ENCODE measurements around the gene KLC1.
"Not testable (repeated sequence)": the region's sequence is repeated elsewhere in the genome, so short reads cannot be mapped to it uniquely, and the experiment has no call there.

KLC1 gene
- 46.9 to 62.1 (median 56.3) reads per million in 4 donors for total RNA-seq

GRCh38 chr14:103628684-103629502 lies at the start of gene KLC1:
Gene KLC1, plus strand, starts transcription at chr14:103629211. Its CDS starts 25,354 bp downstream, at chr14:103654565.
- peak; percentile 55 to 79 (median 74) for DNase-seq

- no peak for DNase-seq
These were observed 47.8 kb upstream of the KLC1 start for GRCh38 chr14:103581206-103581605.

DNA sequence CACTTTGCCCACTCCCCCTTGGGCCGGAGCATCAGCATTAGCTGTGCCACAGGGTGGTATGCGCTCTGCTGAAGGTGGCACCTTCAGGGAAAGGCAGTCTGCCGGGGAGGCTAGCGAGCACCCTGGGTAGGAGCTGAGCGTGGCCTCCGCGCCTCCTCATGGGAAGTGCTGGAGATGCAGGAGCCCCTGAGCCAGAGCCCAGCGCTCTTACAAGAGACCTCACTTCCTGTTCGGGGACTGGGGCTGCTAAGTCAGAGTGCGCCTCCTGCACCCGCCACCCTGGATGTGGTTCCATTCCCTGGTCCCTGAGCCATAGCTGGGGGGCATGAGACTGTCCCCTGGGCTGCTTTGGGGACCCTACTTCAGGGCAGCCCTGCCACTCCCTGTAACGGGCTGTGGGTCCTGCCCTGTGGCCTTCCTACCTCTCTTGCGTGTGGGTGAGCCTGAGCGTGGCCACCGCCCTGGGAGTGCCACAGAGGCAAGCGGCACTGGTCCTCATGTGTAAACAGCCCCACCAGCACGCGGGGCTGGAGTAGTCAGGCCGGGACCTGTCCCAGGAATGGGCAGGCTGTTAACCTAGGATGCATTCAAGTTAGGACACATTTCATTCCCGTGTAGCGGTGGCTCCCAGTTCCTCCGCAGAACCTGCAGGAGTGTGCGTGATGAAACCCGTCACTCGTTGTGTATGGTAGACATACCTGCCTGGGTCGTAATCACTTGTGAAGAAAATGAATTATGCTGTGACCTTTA lies 46.9 kb upstream of the KLC1 start:
- DNase-seq, result no peak

- DNase-seq, result no peak
These were observed 44.6 kb upstream of the KLC1 start for GRCh38 chr14:103584326-103584915.

DNA sequence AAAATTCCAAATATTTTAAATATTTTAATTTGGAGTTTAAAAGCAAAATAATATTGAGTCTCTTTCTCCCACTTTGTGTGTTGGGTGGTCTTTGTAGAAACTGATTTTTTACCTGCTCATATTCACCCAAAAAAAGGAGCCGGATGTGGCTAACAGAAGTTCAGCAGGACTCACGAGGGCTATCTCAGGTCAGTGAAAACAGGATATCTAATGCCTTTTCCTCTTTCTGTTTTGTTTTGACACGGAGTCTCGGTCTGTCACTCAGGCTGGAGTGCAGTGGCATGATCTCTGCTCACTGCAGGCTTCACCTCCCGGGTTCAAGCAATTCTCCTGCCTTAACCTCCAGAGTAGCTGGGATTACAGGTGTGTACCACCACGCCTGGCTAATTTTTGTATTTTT lies 35.4 kb upstream of the KLC1 start:
- DNase-seq, result no peak

GRCh38 chr14:103594265-103594664 lies 34.7 kb upstream of the KLC1 start:
- no peak for DNase-seq

GRCh38 chr14:103597623-103598377 lies 31.2 kb upstream of the KLC1 start:
- no peak for DNase-seq

DNA sequence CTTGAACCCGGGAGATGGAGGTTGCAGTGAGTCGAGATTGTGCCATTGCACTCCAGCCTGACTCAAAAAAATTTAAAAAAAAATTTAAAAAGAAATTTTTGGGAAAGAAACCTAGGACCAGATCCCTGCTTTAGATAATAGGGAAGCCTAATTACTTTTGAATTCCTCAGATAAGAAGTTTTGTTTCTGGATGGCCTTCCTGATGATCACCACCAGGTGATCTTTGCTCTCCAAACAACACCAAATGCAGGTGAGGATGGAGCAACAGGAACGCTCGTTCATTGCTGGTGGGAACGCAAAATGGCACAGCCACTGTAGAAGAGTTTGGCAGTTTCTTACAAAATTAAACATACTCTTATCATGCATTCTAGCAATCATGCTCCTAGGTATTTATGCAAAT lies 28.5 kb upstream of the KLC1 start:
- DNase-seq, result no peak

GRCh38 chr14:103604620-103605019 lies 24.4 kb upstream of the KLC1 start:
- no peak for DNase-seq

- peak in 4 of 5 donors; percentile 26 to 73 (median 31) for DNase-seq
These were observed 21.9 kb upstream of the KLC1 start for GRCh38 chr14:103606963-103607668.

GRCh38 chr14:103607822-103608221 lies 21.2 kb upstream of the KLC1 start:
- DNase-seq, result no peak

DNA sequence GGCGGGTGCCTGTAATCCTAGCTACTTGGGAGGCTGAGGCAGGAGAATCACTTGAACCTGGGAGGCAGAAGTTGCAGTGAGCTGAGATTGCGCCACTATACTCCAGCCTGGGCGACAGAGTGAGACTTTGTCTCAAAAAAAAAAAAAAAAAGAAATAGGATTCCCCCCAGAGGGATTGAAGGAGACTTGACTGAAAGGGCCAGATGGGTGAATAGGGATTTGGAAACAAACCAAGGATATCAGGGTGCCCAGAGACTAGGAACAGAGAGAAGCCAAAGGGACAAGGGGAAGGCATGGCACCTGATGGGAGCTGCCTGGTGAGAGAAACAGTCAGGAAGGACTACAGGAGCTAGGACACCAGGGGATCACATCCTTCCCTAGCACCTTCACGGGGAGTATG lies 19.9 kb upstream of the KLC1 start:
- not testable (repeated sequence) for DNase-seq

- no peak for DNase-seq
These were observed 17.8 kb upstream of the KLC1 start for GRCh38 chr14:103611215-103611614.

DNA sequence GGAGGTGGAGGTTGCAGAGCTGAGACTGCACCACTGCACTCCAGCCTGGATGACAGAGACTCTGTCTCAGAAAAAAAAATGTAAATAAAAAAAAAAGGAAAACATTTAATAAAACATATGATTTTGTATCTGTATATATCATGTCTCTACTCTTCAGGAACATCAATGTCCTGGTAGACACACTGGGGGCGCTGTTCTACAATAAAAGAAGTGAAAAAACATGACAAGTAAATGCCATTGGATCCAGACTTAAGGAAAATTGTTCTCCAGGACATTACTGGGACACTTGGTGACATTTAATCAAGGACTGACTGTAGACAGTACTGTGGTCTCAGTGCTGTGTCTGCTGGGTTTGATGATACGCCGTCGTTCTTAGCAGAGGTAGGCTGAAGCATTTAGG lies 15.5 kb upstream of the KLC1 start:
- no peak for DNase-seq

DNA sequence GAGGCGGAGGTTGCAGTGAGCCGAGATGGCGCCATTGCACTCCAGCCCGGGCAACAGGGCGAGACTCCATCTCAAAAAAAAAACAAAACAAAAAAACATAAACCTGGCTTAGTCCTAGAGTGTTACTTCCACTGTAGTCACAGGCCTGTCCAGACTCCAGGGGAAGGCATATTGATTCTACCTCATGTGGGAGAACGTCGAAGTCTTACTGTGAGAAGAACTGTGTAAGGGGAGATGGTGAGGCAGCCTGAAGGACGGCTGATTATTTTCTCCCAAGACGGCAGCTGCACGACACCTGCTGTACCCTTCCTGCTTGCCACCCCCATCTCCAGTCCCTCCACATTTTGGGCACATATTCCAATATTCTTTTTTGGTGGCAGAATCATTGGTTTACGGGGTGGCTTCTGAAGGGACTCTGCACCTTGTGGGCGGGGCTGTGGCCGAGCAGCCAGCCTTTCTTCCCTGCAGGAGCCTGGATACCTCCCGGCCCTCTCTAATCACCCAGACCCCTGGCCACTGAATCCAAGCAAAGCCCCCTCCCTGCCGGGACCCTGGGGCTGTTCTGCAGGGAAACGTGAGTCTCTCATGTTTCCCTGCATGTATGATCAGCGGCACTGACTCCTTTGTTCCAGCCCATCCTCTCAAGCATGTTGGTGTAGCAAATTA lies 12.2 kb upstream of the KLC1 start:
- DNase-seq, result no peak

- DNase-seq, result no peak
These were observed 10.0 kb upstream of the KLC1 start for GRCh38 chr14:103619057-103619456.

DNA sequence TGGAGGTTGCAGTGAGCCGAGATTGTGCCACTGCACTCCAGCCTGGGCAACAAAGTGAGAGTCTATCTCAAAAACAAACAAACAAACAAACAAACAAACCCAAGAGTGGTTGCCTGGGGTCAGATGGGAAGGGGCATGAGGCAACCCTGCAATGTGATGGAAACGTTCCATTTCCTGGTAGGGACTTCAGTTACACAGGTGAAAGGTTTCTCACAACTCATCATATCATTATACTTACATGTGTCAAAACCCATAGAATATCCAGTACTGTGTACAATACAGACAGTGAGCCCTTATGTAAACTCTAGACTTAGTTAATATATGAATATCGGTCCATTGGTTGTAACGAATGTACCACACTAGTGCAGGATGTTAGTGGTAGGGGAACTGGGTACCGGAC lies 7.2 kb upstream of the KLC1 start:
- no peak for DNase-seq

DNA sequence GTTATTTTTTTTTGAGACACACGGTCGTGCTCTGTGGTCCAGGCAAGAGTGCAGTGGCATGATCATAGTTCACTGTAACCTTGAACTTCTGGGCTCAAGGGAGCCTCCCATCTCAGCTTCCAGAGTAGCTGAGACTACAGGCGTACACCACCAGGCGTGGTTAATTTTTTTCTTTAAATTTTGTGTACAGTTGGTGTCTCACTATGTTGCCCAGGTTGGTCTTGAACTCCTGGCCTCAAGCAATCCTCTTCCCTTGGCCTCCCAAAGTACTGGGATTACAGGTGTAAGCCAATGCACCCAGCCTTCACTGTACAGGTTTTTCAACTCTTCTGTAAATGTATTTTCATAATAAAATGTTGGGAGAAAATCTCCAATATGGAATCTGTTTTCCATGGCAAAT lies 5.7 kb upstream of the KLC1 start:
- no peak for DNase-seq

DNA sequence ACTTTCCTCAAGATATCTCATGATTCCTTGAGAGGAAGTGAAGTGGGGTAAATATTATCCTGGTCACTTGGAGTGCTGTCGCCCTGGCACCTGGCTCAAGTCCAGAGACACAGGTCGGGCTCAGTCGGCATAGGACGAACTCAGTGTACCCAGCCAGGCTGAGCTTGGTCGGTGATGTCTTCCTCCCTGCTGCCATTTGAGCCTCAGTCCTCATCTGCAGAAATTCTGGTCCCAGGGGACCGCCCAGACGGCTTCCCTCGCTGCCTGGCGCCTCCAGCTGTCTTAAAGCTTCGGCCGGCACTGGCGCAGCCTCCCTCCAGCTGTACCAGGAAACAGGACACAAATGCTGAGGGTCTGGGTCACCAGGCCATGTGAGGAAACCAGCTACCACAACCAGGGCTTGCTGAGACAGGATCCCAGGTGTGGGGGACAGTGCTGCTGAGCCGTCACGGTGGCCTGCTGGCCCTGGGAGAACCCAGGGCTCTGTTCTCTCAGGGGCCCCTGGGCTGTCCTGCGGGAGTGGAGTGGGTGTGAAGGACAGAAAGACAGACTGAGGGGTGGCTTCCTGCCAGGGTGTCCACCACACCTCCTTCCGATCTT lies 5.0 kb upstream of the KLC1 start:
- no peak for DNase-seq

- peak in 1 of 5 donors; percentile 5 for DNase-seq
These were observed 4.2 kb upstream of the KLC1 start for GRCh38 chr14:103624860-103625259.
